RPMI8226 (cell line): ENCODE measurements around the gene PAPPA2.
"Not testable (repeated sequence)": the region's sequence is repeated elsewhere in the genome, so short reads cannot be mapped to it uniquely, and the experiment has no call there.

Experiments
- DNase-seq: peaks from one replicate; pipeline ENCODE4 v3.0.0-alpha.2; 2015

The PAPPA2 gene

GRCh38 chr1:176462674-176463378 lies at the start of gene PAPPA2:
Gene PAPPA2, plus strand, starts transcription at chr1:176463175. Its CDS starts 93,148 bp downstream, at chr1:176556323.
- no peak for DNase-seq

- peak; percentile 34 for DNase-seq
Measured at GRCh38 chr1:176416777-176417176, 46.2 kb upstream of the PAPPA2 start.

- not testable (repeated sequence) for DNase-seq
Measured at GRCh38 chr1:176419608-176420007, 43.4 kb upstream of the PAPPA2 start.

- DNase-seq = no peak
Measured at GRCh38 chr1:176434234-176434633, 28.7 kb upstream of the PAPPA2 start.

- DNase-seq = no peak
Measured at GRCh38 chr1:176436251-176436650, 26.7 kb upstream of the PAPPA2 start.

GRCh38 chr1:176440176-176440575 lies 22.8 kb upstream of the PAPPA2 start:
- DNase-seq = no peak

- DNase-seq = no peak
Measured at GRCh38 chr1:176444286-176444685, 18.7 kb upstream of the PAPPA2 start.

- no peak for DNase-seq
Measured at GRCh38 chr1:176445402-176445801, 17.6 kb upstream of the PAPPA2 start.

- no peak for DNase-seq
Measured at GRCh38 chr1:176448340-176448739, 14.6 kb upstream of the PAPPA2 start.

GRCh38 chr1:176450526-176450925 lies 12.4 kb upstream of the PAPPA2 start:
- no peak for DNase-seq

- DNase-seq = not testable (repeated sequence)
Measured at GRCh38 chr1:176451741-176452140, 11.2 kb upstream of the PAPPA2 start.

GRCh38 chr1:176456795-176457194 lies 6.2 kb upstream of the PAPPA2 start:
- no peak for DNase-seq

GRCh38 chr1:176460544-176461336 lies 2.2 kb upstream of the PAPPA2 start:
- DNase-seq = no peak

GRCh38 chr1:176461576-176461975 lies 1.4 kb upstream of the PAPPA2 start:
- no peak for DNase-seq

GRCh38 chr1:176466514-176466913 lies 3.5 kb downstream of the PAPPA2 start:
- DNase-seq = peak; percentile 20

GRCh38 chr1:176469450-176470010 lies 6.6 kb downstream of the PAPPA2 start:
- no peak for DNase-seq

GRCh38 chr1:176471338-176472121 lies 8.6 kb downstream of the PAPPA2 start:
- no peak for DNase-seq

- no peak for DNase-seq
Measured at GRCh38 chr1:176479971-176480370, 17.0 kb downstream of the PAPPA2 start.

- DNase-seq = no peak
Measured at GRCh38 chr1:176480750-176481149, 17.8 kb downstream of the PAPPA2 start.

GRCh38 chr1:176485083-176485482 lies 22.1 kb downstream of the PAPPA2 start:
- no peak for DNase-seq

GRCh38 chr1:176494436-176494835 lies 31.5 kb downstream of the PAPPA2 start:
- DNase-seq = no peak

GRCh38 chr1:176499671-176500070 lies 36.7 kb downstream of the PAPPA2 start:
- DNase-seq = no peak

- DNase-seq = no peak
Measured at GRCh38 chr1:176501599-176501998, 38.6 kb downstream of the PAPPA2 start.
